GM15510 (cell line): ENCODE results near the gene PPP2R5E.

Source experiments
- POLR2A ChIP-seq: IDR thresholded peaks from 3 replicates; pipeline ENCODE4 v1.6.1; 2011; ENCODE audit warnings: borderline replicate concordance; ENCODE audit not compliant: insufficient read length; ENCODE audit errors: extremely low read depth

The PPP2R5E gene

DNA sequence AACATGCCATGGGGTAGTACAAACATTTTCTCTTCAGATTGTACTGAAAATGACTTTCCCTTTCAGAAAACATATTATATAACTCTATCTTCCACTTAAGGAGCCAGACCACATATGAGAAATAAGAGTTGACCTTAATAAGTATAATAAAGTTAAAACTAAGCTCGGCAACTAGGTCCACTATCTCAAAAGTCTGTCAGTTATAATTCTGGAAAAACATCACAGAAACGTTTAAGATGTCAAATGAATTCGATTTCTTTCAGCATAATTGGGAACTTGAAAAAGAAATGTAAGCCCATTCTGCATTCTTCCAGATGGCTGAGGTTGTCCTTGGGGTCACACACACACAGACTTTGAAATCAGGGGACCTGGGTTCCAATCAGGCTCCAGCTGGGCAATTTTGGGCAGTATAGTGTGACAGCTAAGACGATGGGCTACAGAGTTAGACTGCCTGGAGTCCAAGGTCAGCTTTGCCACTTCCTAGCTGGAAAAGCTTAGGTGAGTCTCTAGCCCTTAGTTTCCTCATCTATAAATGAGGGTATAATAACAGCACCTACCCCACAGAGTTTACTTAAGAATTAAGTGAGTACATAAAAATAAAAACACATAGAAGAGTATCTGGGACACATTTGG, 75.6 kb downstream of the PPP2R5E start:
- TF ChIP-seq POLR2A = no peak

DNA sequence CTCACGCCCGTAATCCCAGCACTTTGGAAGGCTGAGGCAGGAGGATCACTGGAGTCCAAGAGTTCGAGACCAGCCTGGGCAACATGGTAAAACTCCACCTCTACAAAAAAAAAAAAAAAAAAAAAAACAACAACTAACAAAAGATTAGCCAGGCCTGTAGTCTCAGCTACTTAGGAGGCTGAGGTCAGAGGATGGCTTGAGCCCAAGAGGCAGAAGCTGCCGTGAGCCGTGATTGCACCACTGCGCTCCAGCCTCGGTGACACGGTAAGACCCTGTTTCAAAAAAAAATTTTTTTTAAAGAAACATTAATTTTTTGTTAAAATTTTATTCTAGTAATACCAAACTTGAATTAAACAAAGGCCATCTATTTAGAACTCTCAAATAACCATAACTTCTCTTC, 77.8 kb downstream of the PPP2R5E start:
- no peak for TF ChIP-seq POLR2A

DNA sequence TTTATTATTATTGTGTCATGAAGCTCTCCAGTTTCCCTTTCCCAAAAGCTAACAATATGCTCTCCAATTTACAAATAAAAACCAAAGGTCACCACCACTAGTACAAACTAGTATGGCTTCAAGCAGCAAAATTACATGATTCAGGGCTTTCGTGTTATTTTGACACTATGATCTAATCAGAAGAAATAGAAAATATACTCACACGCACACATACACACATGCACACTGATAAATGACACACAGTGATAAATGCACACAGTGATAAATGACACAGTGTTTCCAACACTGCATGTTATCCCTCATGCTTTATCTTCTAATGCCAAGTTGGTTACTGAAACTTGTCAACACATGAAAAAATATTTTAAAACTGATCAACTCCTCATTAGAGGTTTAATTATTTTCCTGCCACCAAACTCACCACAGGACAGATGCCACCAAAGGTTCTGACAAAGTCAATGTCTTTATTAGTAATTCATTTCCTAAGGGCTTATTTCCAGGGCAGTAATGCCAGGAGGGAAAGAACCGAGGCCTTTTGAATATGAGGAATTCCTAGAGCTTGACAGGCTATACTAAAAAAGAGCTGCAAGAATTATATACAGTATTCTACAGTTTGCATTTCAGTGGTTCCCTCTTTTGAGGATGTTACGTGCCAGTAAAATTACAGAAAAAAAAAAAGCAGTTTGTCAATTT, 82.4 kb downstream of the PPP2R5E start:
- no peak for TF ChIP-seq POLR2A

GRCh38 chr14:63459738-63460137, 83.4 kb downstream of the PPP2R5E start:
- no peak for TF ChIP-seq POLR2A

- no peak for TF ChIP-seq POLR2A
Measured at GRCh38 chr14:63457498-63457897, 85.7 kb downstream of the PPP2R5E start.

DNA sequence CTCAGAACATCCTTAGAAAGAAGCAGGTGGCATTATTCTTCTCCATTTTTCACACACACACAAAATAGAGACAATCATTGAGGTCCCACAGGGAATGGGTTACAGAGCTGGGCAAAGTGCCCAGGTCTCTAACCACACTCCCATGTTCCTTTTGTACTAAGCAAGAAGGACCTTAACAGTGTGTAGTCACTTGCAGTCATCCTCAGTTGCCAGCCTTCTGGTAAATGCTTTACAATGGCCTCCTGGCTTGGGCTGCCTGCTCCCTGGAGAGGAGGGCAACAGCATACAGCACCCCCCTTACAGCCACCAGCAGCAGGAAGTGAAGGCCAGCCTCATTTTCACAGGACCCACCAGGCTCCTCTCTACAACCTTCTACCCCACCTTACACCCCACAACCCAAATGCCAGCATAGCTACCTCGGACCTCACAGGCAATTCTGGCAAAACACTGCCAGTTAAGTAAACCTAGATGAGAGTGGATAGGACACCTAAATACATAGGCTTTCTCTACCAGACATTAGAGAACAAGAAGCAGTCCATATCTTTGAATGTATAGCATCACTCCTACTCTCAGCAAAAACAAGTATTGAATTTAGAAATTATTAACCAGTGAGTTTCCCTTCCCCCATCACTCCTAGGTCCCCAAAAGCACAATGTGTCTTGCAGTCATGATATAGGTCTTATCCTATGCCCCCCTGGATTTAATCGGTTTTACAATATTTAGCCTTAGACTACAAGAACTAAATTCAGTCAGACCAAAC, 88.1 kb downstream of the PPP2R5E start:
- no peak for TF ChIP-seq POLR2A

DNA sequence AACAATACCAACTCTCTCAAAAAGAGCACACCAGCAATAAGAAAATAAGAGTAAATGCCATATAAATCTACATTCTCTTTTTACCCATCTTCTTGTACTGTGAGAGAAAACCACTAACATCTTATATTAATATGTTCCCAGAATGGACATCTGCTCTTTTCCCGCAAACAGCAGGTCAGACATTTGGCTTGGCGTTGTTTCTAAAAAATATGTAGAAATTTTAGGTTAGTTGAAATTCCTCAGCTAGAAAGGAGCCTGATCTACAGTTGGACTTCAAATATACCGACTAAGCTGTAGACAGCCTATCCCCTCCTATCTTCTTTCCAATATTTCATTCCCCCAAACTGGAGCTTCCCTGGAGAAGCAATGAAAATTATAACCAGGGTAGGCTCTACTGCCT, 88.7 kb downstream of the PPP2R5E start:
- no peak for TF ChIP-seq POLR2A

- TF ChIP-seq POLR2A = no peak
Measured at GRCh38 chr14:63453443-63453936, 89.7 kb downstream of the PPP2R5E start.

DNA sequence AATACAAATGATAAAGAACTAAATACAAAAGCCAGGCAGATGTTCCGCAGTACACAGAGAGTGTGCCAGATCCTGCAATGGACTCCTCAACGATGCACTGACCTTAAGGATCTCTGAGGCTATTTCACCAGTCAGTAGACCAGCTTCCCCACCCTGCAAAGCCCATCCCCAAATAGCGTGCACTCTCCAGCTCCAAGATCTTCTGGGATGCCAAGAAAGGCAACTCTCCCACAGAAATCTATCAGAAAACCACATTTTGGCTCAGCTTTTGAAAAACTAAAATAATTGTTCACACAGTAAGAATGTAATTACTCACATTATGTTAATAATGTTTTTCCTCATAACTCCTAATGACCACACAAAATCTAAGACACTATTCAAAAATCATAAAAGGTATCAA, 90.4 kb downstream of the PPP2R5E start:
- TF ChIP-seq POLR2A = no peak

DNA sequence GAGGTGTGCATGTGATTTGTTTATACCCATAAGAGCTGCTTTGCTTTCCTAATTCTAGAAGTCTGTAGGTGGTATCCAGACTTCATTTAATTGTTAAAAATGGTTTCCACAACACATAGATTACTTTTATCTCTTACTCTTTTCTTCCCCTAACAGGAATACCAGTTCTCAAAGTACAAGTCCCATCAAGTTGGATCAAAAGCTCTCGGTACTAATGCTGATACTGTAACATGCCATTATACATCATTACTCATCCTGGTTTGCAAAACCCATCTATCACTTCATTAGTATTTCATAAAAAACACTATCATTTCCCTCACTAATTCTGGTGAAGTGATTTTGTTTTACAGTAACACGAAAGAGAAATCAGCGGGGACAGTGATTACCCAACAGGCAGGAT, 94.3 kb downstream of the PPP2R5E start:
- TF ChIP-seq POLR2A = no peak

DNA sequence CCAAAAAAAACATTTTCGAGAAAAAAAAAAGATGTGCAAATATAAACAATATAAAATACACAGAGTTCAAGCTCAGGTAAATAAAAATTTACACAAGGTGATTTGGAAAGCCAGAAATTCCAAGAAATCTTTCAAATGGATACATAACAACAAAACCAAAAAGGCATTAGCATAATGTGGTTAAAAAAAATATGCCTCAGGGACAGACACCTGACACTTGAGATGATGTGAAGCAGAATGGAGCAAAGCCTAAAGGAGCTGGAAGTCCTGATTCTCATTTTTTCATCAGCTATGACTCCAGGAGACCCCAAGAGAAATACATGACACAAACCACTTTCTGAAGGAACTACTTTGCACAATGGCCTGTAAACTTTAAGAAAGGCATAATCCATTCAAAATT, 98.6 kb downstream of the PPP2R5E start:
- no peak for TF ChIP-seq POLR2A

DNA sequence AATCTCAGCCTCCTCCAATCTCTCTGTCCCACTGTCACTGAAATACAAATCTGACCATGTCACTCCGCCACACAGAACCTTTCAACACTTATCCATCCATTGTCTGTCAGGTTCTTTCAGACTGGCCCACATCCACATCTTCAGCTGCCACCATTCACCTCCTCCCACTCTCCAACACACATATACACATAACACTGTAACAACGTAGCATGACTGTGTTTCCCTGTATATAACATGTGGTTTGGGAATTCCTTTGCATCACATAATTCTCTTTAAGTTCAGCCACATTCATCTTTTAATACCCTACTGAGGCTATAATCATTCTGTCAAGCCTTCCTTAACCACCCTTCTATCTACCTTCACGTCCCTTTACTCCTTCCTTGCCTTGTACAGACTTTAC, 99.2 kb downstream of the PPP2R5E start:
- no peak for TF ChIP-seq POLR2A

GRCh38 chr14:63443361-63443760, 99.8 kb downstream of the PPP2R5E start:
- no peak for TF ChIP-seq POLR2A

DNA sequence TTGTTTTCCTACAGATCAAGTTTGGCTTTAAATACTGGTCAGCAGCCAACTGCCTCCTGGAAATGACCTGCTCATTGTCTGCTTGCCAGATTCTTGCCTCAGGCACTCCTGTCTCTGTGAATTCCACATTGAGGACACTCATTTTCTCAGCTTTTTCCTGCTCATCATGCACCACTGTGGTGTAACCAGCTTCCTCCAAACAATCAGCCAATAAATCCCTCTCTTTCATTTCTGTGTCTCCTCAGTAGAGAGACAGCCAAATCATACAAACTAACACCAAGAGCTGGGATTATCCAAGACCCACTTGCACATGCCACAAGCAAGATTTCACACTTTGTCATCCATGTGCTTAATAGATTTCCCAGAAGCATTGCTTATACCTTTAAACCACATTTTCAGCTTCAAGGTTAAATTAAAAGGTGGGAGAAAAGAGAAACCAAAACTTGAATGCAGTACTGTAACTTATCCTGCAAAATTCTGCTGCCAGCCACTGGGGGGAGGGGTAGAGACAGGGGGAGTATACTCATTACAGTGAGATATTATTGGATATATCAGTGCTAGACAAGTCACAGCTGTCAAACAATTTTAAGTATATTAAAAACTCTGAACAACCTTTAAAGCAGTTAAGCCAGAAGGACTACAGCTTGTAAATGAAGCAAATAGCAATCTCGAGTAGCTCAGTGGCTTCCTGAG, 105.0 kb downstream of the PPP2R5E start:
- no peak for TF ChIP-seq POLR2A
